Loucy (cell line): ENCODE results near the gene CCDC185.

Experiments used
- EZH2phosphoT487 ChIP-seq: fragments of 200-600 bp; IDR thresholded peaks from 2 replicates; pipeline ENCODE4 v1.6.1; 2018; ENCODE audit warnings: antibody characterized with exemption, mild to moderate bottlenecking, moderate library complexity, borderline replicate concordance
- TF ChIP-seq, protein P1 (sequence below): fragments of 200-600 bp; sonication (generic); conservative IDR thresholded peaks from 2 replicates; pipeline ENCODE4 v1.5.1; 2014; ENCODE audit warnings: mild to moderate bottlenecking, antibody characterized with exemption, low read length

DNA sequence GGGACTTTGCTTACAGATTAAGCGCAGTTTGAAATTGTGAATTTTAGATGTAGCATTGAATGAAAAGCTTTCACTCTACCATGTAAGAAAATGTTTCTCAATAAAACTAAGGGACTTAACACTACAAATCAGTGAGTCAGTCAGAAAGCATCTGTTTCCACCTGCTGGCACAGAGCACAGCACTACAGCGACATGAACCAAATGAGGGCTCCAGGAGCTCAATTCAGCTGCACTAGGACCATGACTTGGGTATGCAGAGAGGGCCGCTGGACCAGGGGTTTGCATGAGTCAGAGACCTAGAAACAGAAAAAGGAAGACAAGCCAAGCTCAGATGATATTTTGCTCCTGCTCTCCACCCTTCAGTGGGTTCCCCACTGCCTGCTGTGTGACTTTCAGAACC, 34.4 kb upstream of the CCDC185 start:
- TF ChIP-seq, protein P1, sequence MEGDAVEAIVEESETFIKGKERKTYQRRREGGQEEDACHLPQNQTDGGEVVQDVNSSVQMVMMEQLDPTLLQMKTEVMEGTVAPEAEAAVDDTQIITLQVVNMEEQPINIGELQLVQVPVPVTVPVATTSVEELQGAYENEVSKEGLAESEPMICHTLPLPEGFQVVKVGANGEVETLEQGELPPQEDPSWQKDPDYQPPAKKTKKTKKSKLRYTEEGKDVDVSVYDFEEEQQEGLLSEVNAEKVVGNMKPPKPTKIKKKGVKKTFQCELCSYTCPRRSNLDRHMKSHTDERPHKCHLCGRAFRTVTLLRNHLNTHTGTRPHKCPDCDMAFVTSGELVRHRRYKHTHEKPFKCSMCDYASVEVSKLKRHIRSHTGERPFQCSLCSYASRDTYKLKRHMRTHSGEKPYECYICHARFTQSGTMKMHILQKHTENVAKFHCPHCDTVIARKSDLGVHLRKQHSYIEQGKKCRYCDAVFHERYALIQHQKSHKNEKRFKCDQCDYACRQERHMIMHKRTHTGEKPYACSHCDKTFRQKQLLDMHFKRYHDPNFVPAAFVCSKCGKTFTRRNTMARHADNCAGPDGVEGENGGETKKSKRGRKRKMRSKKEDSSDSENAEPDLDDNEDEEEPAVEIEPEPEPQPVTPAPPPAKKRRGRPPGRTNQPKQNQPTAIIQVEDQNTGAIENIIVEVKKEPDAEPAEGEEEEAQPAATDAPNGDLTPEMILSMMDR = peak; percentile 35
- TF ChIP-seq EZH2phosphoT487 = no peak
